Endothelial cell of umbilical vein (primary cell): ENCODE results near the gene SSRP1. TPM values are rescaled to one million over a fixed set of nuclear protein-coding genes. Genes with fewer than 3 reads are reported as not detected.

Experiments used
- BruUV-seq: library from RNA; stranded (reverse); fragments of 400-500 nt; replicated peaks from 2 replicates; lab custom pipeline; 2021; lab: Mats Ljungman, UMichigan
- CTCF ChIA-PET: fragments of 300-600, 350-600 bp; sonication (Branson Sonifier 250); formaldehyde crosslinking; loops from one replicate; lab custom pipeline; 2021; ENCODE audit warnings: antibody characterized with exemption, inconsistent platforms; lab: Charles Lee
- POLR2A ChIA-PET: fragments of 300-600, 350-600 bp; sonication (Branson Sonifier 250); formaldehyde crosslinking; loops from one replicate; lab custom pipeline; 2021; ENCODE audit warnings: antibody characterized with exemption, inconsistent platforms; lab: Charles Lee
- DNase-seq: peaks from one replicate; pipeline ENCODE4 v3.0.0-alpha.2; 2011; ENCODE audit warnings: low read depth, low spot score
- FAIRE-seq: peaks from 2 replicates; lab custom pipeline; 2011; peaks lifted over from hg19 to GRCh38; lab: Jason Lieb, UNC
- H2AFZ ChIP-seq: 2 replicates; pipeline ENCODE4 v1.6.0; 2012; ENCODE audit warnings: low read depth, low read length, control low read depth, inconsistent platforms
- H3K27ac ChIP-seq: 2 replicates; pipeline ENCODE4 v1.5.1; 2011; ENCODE audit warnings: low read depth, mild to moderate bottlenecking, control low read depth, low read length, moderate library complexity; ENCODE audit not compliant: insufficient read depth
- H3K27me3 ChIP-seq, 2 experiments: 2 replicates each; pipeline versions ENCODE4 v1.6.0 to v1.6.1; 2011; ENCODE audit warnings: low read length in 2 of 2, mixed read lengths in 1 of 2; ENCODE audit not compliant: control insufficient read depth in 2 of 2, insufficient read depth in 2 of 2
- H3K36me3 ChIP-seq, 2 experiments: 2 replicates in 1 of 2; 3 replicates in 1 of 2; pipeline ENCODE4 v1.5.1; 2011; ENCODE audit warnings: low read length in 2 of 2, mild to moderate bottlenecking in 1 of 2, moderate library complexity in 1 of 2; ENCODE audit not compliant: control insufficient read depth in 2 of 2, insufficient read depth in 2 of 2; ENCODE audit errors: extremely low read depth in 1 of 2
- H3K4me1 ChIP-seq: 3 replicates; pipeline ENCODE4 v1.5.1; 2011; ENCODE audit warnings: mild to moderate bottlenecking, low read length; ENCODE audit not compliant: control insufficient read depth, insufficient read depth; ENCODE audit errors: extremely low read depth
- H3K4me2 ChIP-seq: 2 replicates; pipeline ENCODE4 v1.6.1; 2011; ENCODE audit warnings: low read length, control low read depth, mixed read lengths; ENCODE audit not compliant: insufficient read depth
- H3K4me3 ChIP-seq, 3 experiments: fragments of 200-600 bp in 1 of 3; sonication (generic), shearing (Covaris generic) in 1 of 3; replicated peaks in 1 of 3; 2 replicates each; pipeline ENCODE4 v1.5.1; 2011 to 2016; ENCODE audit warnings: control low read depth in 3 of 3, low read length in 3 of 3, mild to moderate bottlenecking in 2 of 3, inconsistent platforms in 1 of 3, low read depth in 1 of 3, moderate library complexity in 1 of 3; ENCODE audit not compliant: insufficient read depth in 1 of 3
- H3K79me2 ChIP-seq: 2 replicates; pipeline ENCODE4 v1.6.0; 2012; ENCODE audit warnings: low read length, inconsistent platforms; ENCODE audit not compliant: control insufficient read depth, insufficient read depth
- H3K9ac ChIP-seq: replicated peaks from 2 replicates; pipeline ENCODE3; 2011; ENCODE audit warnings: low read length, control low read depth; ENCODE audit not compliant: insufficient read depth; ENCODE audit errors: extremely low read depth
- H3K9me1 ChIP-seq: replicated peaks from 3 replicates; pipeline ENCODE4 v1.6.0; 2011; ENCODE audit warnings: mild to moderate bottlenecking, low read length; ENCODE audit not compliant: control insufficient read depth, insufficient read depth; ENCODE audit errors: extremely low read depth
- H3K9me3 ChIP-seq: replicated peaks from 2 replicates; pipeline ENCODE4 v1.5.1; 2012; ENCODE audit warnings: low read length, inconsistent platforms; ENCODE audit not compliant: control insufficient read depth, insufficient read depth
- H4K20me1 ChIP-seq: replicated peaks from 2 replicates; pipeline ENCODE3; 2011; ENCODE audit warnings: mild to moderate bottlenecking, low read length; ENCODE audit not compliant: control insufficient read depth, insufficient read depth; ENCODE audit errors: extremely low read depth
- EZH2 ChIP-seq: IDR thresholded peaks from 2 replicates; pipeline ENCODE4 v1.6.1; 2012; ENCODE audit warnings: borderline replicate concordance, low read depth, mild to moderate bottlenecking, moderate library complexity, low read length, inconsistent platforms; ENCODE audit not compliant: severe bottlenecking
- FOS ChIP-seq: IDR thresholded peaks from 2 replicates; pipeline ENCODE4 v1.6.1; 2011; ENCODE audit warnings: mild to moderate bottlenecking, low read length, moderate library complexity, borderline replicate concordance; ENCODE audit not compliant: insufficient read depth
- GATA2 ChIP-seq: IDR thresholded peaks from 2 replicates; pipeline ENCODE4 v1.7.0; 2011; ENCODE audit warnings: low read depth, mild to moderate bottlenecking, moderate library complexity, mixed read lengths, low read length; ENCODE audit not compliant: insufficient read length, insufficient read depth
- JUN ChIP-seq: IDR thresholded peaks from 2 replicates; pipeline ENCODE4 v1.6.1; 2011; ENCODE audit warnings: borderline replicate concordance, low read depth; ENCODE audit not compliant: insufficient read length, insufficient read depth
- MYC ChIP-seq: IDR thresholded peaks from one replicate; pipeline ENCODE4 v1.6.1; 2011; ENCODE audit warnings: mild to moderate bottlenecking, low read depth, low read length
- POLR2A ChIP-seq: IDR thresholded peaks from 2 replicates; pipeline ENCODE4 v1.6.1; 2012; ENCODE audit warnings: low read depth, mild to moderate bottlenecking, control low read depth, low read length
- POLR2AphosphoS5 ChIP-seq: IDR thresholded peaks from 2 replicates; pipeline ENCODE4 v1.6.1; 2012; ENCODE audit warnings: low read depth, mild to moderate bottlenecking, control low read depth, low read length, moderate library complexity; ENCODE audit not compliant: insufficient read depth
- dilution Hi-C: fragments of 300-500 bp; cut with MboI; formaldehyde crosslinking; loops from one replicate; pipeline ENCODE4 v1.15.0; 2019; ENCODE audit warnings: low sequenced_read_pairs; ENCODE audit not compliant: extremely low pct_ligation_motif_present
- intact Hi-C: fragments of 100-400 bp; cut with micrococcal nuclease; formaldehyde crosslinking; loops from one replicate; pipeline ENCODE4 v1.10.0; 2022
- polyA plus RNA-seq, 4 experiments: library from polyadenylated mRNA; depleted of rRNA in 3 of 4; stranded (reverse) in 3 of 4; unstranded in 1 of 4; fragments of >200 nt; gene quantifications; 2 replicates each; pipeline versions ENCODE4 v1.2.1 to v1.2.3, GENCODE V29; 2011 to 2012; ENCODE audit warnings: missing spikeins in 1 of 4
- total RNA-seq: library from RNA; stranded (reverse); gene quantifications from 2 replicates; pipeline ENCODE4 v1.2.3, GENCODE V29; 2021
- TF ChIP-seq, protein P1 (sequence below), 2 donors: IDR thresholded peaks; 1 replicate in 1 of 2; 2 replicates in 1 of 2; pipeline ENCODE4 v1.5.1; 2011; ENCODE audit warnings: low read length in 2 of 2, mild to moderate bottlenecking in 2 of 2, moderate library complexity in 2 of 2, control low read depth in 1 of 2, inconsistent platforms in 1 of 2, low read depth in 1 of 2; ENCODE audit not compliant: insufficient read depth in 1 of 2; ENCODE audit errors: extremely low read depth in 1 of 2
- TF ChIP-seq, protein P2 (sequence below): IDR thresholded peaks from 2 replicates; pipeline ENCODE4 v1.6.1; 2011; ENCODE audit not compliant: insufficient read depth, insufficient read length

Gene SSRP1
- total and polyA plus RNA-seq, 2 donors (not counting 3 experiments of a cell fraction or from before 2014, with no cell fraction given), result 130 to 146 TPM

DNA sequence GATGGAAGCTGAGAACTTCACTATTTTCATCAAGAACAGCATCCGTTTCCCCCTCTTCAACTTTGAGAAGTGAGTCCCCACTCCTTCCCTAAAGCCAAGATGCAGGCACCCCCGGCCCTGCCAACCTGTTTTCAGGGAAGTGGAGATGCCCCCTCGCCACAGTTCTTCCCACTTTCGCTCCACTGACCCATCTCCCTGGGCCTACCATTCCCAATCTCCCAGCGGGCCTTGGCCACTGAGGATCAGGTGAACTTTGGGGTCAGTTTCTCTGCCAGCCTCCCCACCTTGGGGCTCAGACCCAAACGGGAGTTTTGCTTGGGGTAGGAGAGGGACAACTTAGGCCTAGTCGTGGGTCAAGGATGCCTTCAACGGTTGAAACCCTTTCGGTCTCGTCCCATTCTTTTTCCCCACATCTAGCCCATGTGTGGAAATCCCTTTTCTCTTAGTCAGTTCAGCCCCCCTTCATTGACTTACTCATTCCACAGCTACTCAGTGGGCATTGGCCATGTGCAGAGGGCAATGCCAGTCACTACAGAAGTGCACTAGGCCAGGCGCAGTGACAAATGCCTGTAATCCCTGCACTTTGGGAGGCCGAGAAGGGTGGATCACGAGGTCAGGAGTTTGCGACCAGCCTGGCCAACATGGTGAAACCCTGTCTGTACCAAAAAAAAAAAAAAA is 13.1 kb upstream of the SSRP1 start:
- CTCF ChIA-PET, result interaction anchor here (1.3 to 2.3 kb wide), 2 partner anchors 111 to 178 kb away, joined by 4 to 5 read pairs; partner anchors contain the start of gene RTN4RL2
- no peak for FAIRE-seq

More for the DNA sequence above, 13.1 kb upstream of the SSRP1 start:
- BruUV-seq, result no TSS peak
- Histone ChIP-seq H3K9ac (no peak overlapping the region), H4K20me1 (no peaks in the 10 kb centered on the region), H3K9me1 (no peaks in the 10 kb centered on the region), H3K9me3 (no peaks in the 10 kb centered on the region), H3K27me3 (no peaks in the 10 kb centered on the region), H3K79me2 (no peaks in the 10 kb centered on the region), H3K36me3 (no peaks in the 10 kb centered on the region), H3K4me1 (no peaks in the 10 kb centered on the region), H2AFZ (no peak overlapping the region), H3K4me2 (no peak overlapping the region), H3K27ac (no peak overlapping the region), H3K4me3 (no peak overlapping the region)
- DNase-seq, result no peak
- intact Hi-C loops, result loop anchor here (1.0 to 5.0 kb wide), 3 partner anchors 59 to 1174 kb away; no protein-coding TSS in a partner anchor
- TF ChIP-seq POLR2AphosphoS5, result no peak
- TF ChIP-seq POLR2A, result no peak
- TF ChIP-seq EZH2, result no peak
- no peak for TF ChIP-seq JUN
- no peak for TF ChIP-seq MYC
- no peak for TF ChIP-seq FOS
- TF ChIP-seq GATA2, result no peak
- TF ChIP-seq, protein P1, sequence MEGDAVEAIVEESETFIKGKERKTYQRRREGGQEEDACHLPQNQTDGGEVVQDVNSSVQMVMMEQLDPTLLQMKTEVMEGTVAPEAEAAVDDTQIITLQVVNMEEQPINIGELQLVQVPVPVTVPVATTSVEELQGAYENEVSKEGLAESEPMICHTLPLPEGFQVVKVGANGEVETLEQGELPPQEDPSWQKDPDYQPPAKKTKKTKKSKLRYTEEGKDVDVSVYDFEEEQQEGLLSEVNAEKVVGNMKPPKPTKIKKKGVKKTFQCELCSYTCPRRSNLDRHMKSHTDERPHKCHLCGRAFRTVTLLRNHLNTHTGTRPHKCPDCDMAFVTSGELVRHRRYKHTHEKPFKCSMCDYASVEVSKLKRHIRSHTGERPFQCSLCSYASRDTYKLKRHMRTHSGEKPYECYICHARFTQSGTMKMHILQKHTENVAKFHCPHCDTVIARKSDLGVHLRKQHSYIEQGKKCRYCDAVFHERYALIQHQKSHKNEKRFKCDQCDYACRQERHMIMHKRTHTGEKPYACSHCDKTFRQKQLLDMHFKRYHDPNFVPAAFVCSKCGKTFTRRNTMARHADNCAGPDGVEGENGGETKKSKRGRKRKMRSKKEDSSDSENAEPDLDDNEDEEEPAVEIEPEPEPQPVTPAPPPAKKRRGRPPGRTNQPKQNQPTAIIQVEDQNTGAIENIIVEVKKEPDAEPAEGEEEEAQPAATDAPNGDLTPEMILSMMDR (IDR thresholded peaks at IDR 0.05; ENCODE audit: extremely low read depth in 1 of 2, insufficient read depth in 1 of 2, low read depth in 1 of 2, low read length in 2 of 2), result no peak
- TF ChIP-seq, protein P2, sequence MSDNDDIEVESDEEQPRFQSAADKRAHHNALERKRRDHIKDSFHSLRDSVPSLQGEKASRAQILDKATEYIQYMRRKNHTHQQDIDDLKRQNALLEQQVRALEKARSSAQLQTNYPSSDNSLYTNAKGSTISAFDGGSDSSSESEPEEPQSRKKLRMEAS, result no peak
- dilution Hi-C loops, result no loop called here
- POLR2A ChIA-PET, result no interaction called here
